Vagina (tissue), 2 donors: ENCODE results near the gene UBXN4. TPM values are rescaled to one million over a fixed set of nuclear protein-coding genes. Genes with fewer than 3 reads are reported as not detected.

Experiments used
- DNase-seq, 2 donors: peaks; one replicate each; pipeline ENCODE4 v3.0.0-alpha.2; 2017; ENCODE audit errors: extremely low spot score in 2 of 2
- H3K27ac ChIP-seq: fragments of 200-600 bp; sonication (generic); one replicate; pipeline ENCODE4 v1.5.1; 2019
- H3K27me3 ChIP-seq: fragments of 200-600 bp; sonication (generic); one replicate; pipeline ENCODE4 v1.5.1; 2019
- H3K36me3 ChIP-seq, 2 donors: fragments of 200-600 bp; sonication (generic); one replicate each; pipeline ENCODE4 v1.5.1; 2017 to 2019
- H3K4me1 ChIP-seq: fragments of 200-600 bp; sonication (generic); one replicate; pipeline ENCODE4 v1.5.1; 2019
- H3K4me3 ChIP-seq, 2 donors: fragments of 200-600 bp; sonication (generic); 1 replicate in 1 of 2; 2 replicates in 1 of 2; pipeline ENCODE4 v1.5.1; 2016 to 2019
- H3K9me3 ChIP-seq: fragments of 200-600 bp; sonication (generic); one replicate; pipeline ENCODE4 v1.5.1; 2019
- POLR2A ChIP-seq, 2 donors: fragments of 450-650 bp; IDR thresholded peaks; one replicate each; pipeline ENCODE4 v1.6.1; 2017; ENCODE audit warnings: antibody characterized with exemption in 2 of 2, mild to moderate bottlenecking in 2 of 2, moderate library complexity in 2 of 2
- POLR2AphosphoS5 ChIP-seq, 2 donors: sonication (generic); formaldehyde crosslinking; IDR thresholded peaks; one replicate each; pipeline ENCODE4 v1.9.0; 2017; ENCODE audit warnings: antibody characterized with exemption in 2 of 2, mild to moderate bottlenecking in 2 of 2, low read depth in 1 of 2; ENCODE audit not compliant: insufficient read depth in 1 of 2
- intact Hi-C: fragments of 100-400 bp; cut with DNase I; formaldehyde crosslinking; loops from one replicate; pipeline ENCODE4 v1.15.1; 2023
- total RNA-seq: library from RNA; depleted of rRNA; stranded (reverse); fragments of >200 nt; gene quantifications from one replicate; pipeline ENCODE4 v1.2.3, GENCODE V29; 2016
- TF ChIP-seq, protein P1 (sequence below), 3 experiments: fragments of 450-650 bp in 2 of 3; fragments of 200-600 bp in 1 of 3; sonication (generic) in 1 of 3; IDR thresholded peaks; one replicate each; pipeline ENCODE4 v1.5.1; 2017 to 2019; ENCODE audit warnings: antibody characterized with exemption in 3 of 3, mild to moderate bottlenecking in 2 of 3, moderate library complexity in 2 of 3

Gene UBXN4
- total RNA-seq, 1 donor from 2014 or later: 51.6 TPM

DNA sequence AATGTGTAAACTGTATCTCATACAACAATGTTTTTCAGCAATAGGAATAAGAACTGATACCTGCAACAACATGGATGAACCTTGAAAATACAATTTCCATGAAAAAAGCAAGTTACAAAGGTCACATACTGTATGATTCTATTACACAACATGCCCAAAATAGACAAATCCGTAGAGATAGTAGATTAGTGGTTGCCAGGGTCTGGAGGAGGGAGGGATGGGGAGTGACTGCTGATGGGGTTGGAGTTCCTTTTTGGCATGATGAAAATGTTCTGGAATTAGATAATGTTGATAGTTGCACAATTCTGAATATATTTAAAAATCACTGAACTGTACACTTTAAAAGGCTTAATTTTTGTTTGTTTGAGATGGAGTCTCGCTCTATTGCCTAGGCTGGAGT is 33.8 kb downstream of the UBXN4 start:
- intact Hi-C loops: no loop called here
- Histone ChIP-seq H3K4me3 (no peak overlapping the region), H3K36me3 (peaks cover 8 to 92% of the 10 kb centered on the region in 2 donors), H3K9me3 (no peaks in the 10 kb centered on the region), H3K27ac (no peak overlapping the region), H3K27me3 (no peaks in the 10 kb centered on the region), H3K4me1 (no peaks in the 10 kb centered on the region)
- no peak for TF ChIP-seq POLR2AphosphoS5 (IDR thresholded peaks at IDR 0.05; ENCODE audit: insufficient read depth in 1 of 2, low read depth in 1 of 2)
- TF ChIP-seq POLR2A (IDR thresholded peaks at IDR 0.05): no peak
- TF ChIP-seq, protein P1, sequence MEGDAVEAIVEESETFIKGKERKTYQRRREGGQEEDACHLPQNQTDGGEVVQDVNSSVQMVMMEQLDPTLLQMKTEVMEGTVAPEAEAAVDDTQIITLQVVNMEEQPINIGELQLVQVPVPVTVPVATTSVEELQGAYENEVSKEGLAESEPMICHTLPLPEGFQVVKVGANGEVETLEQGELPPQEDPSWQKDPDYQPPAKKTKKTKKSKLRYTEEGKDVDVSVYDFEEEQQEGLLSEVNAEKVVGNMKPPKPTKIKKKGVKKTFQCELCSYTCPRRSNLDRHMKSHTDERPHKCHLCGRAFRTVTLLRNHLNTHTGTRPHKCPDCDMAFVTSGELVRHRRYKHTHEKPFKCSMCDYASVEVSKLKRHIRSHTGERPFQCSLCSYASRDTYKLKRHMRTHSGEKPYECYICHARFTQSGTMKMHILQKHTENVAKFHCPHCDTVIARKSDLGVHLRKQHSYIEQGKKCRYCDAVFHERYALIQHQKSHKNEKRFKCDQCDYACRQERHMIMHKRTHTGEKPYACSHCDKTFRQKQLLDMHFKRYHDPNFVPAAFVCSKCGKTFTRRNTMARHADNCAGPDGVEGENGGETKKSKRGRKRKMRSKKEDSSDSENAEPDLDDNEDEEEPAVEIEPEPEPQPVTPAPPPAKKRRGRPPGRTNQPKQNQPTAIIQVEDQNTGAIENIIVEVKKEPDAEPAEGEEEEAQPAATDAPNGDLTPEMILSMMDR (IDR thresholded peaks at IDR 0.05): no peak
- no peak for DNase-seq

DNA sequence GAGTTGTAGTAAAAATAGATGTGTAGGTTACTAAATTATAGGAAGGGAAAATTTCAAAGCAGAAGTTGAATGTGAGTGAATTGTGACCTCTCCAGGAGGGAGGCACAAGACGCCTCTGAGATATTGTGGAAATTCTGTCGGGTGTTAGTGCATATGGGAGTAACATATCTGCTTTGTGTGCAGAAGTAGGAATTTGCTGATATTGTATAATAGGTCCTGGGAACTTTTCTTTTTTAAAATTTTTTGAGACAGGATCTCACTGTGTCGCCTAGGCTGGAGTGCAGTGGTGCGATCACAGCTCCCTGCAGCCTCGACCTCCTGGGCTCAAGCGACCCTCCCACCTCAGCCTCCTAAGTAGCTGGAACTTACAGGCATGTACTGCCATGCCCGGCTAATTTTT is 34.7 kb downstream of the UBXN4 start:
- no peak for DNase-seq
- Histone ChIP-seq H3K27ac (no peak overlapping the region), H3K4me3 (no peak overlapping the region), H3K4me1 (no peaks in the 10 kb centered on the region), H3K36me3 (peaks cover 8 to 92% of the 10 kb centered on the region in 2 donors), H3K27me3 (no peaks in the 10 kb centered on the region), H3K9me3 (no peaks in the 10 kb centered on the region)
- TF ChIP-seq POLR2AphosphoS5 (IDR thresholded peaks at IDR 0.05; ENCODE audit: insufficient read depth in 1 of 2, low read depth in 1 of 2): no peak
- TF ChIP-seq POLR2A (IDR thresholded peaks at IDR 0.05): no peak
- TF ChIP-seq, protein P1 (IDR thresholded peaks at IDR 0.05): no peak
- intact Hi-C loops: no loop called here

DNA sequence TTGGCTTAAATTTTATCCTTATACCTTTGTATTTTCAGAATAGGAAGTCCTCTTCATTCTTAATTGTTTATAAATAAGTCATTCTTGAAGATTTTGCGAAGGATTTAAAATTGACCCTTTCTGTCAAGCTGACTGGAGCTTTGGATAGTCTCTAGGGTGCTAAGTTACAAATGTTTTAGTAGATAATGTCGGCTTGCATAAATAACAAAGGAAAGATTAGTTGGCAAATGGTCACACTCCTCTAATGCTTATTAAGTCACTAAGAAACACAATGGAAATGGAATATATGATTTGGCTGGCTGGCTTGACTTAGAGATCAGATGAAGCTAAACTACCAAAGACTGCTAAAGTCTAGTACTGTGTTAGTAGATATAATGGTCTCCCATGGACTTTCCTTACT is 40.6 kb downstream of the UBXN4 start:
- Histone ChIP-seq H3K4me1 (no peaks in the 10 kb centered on the region), H3K27me3 (no peaks in the 10 kb centered on the region), H3K27ac (no peak overlapping the region), H3K9me3 (no peaks in the 10 kb centered on the region), H3K36me3 (peaks cover 0 to 81% of the 10 kb centered on the region in 2 donors), H3K4me3 (no peak overlapping the region)
- no peak for DNase-seq
- TF ChIP-seq POLR2AphosphoS5 (IDR thresholded peaks at IDR 0.05; ENCODE audit: insufficient read depth in 1 of 2, low read depth in 1 of 2) (no peak), POLR2A (IDR thresholded peaks at IDR 0.05) (no peak)
- TF ChIP-seq, protein P1 (IDR thresholded peaks at IDR 0.05): no peak
- intact Hi-C loops: no loop called here

DNA sequence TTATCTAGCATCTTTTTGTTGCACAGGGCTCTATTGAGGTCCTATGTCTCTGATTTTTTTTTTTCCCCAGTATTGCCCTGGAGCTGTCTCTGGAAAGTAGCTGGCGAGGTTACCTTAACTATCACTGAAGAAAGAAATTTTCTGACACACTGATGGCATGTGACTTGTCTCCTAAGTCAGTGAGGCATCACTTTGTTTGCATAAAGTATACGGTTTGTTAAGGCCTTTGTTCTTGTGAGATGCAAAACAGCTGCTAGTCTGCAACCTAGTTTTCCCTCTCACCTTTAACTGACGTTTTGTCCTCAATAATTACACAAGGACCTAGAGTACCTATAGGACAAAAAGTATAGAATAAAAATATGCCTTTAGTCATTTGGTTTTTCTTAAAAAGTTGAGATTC is 41.8 kb downstream of the UBXN4 start:
- H3K27me3 ChIP-seq: no peaks in the 10 kb centered on the region
- DNase-seq: no peak
- H3K27ac ChIP-seq: no peak overlapping the region
- TF ChIP-seq POLR2A (IDR thresholded peaks at IDR 0.05): no peak
- TF ChIP-seq POLR2AphosphoS5 (IDR thresholded peaks at IDR 0.05; ENCODE audit: insufficient read depth in 1 of 2, low read depth in 1 of 2): no peak
- TF ChIP-seq, protein P1 (IDR thresholded peaks at IDR 0.05): no peak
- intact Hi-C loops: no loop called here
- no peaks in the 10 kb centered on the region for H3K9me3 ChIP-seq
- H3K4me1 ChIP-seq: no peaks in the 10 kb centered on the region
- no peak overlapping the region for H3K4me3 ChIP-seq
- H3K36me3 ChIP-seq: peaks cover 0 to 73% of the 10 kb centered on the region in 2 donors

DNA sequence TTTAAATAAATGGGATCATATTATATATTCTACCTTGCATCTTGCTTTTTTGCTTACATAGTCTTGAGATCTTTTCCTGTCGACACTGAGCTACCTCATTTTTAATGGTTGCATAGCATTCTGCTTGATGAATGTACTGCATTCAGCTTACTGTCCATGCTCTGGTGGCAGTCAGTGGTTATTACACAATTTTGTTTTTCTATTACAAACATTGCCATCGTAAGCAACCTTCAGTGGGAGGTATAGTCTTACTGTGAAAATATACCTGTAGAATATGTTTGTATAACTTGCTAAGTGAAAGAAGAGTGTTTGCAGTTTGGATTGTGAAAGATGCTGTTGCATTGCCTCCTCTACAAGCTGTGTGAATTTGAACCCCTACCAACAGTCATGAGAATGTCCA is 43.4 kb downstream of the UBXN4 start:
- intact Hi-C loops: no loop called here
- Histone ChIP-seq H3K27ac (no peak overlapping the region), H3K4me1 (no peaks in the 10 kb centered on the region), H3K27me3 (no peaks in the 10 kb centered on the region), H3K9me3 (no peaks in the 10 kb centered on the region), H3K4me3 (no peak overlapping the region), H3K36me3 (peaks cover 0 to 60% of the 10 kb centered on the region in 2 donors)
- TF ChIP-seq POLR2AphosphoS5 (IDR thresholded peaks at IDR 0.05; ENCODE audit: insufficient read depth in 1 of 2, low read depth in 1 of 2) (no peak), POLR2A (IDR thresholded peaks at IDR 0.05) (no peak)
- TF ChIP-seq, protein P1 (IDR thresholded peaks at IDR 0.05): no peak
- DNase-seq: no peak
